WTC11 (cell line): ENCODE data around the gene DDIT4. TPM values are rescaled to one million over a fixed set of nuclear protein-coding genes. Genes with fewer than 3 reads are reported as not detected.

Experiments used
- ATAC-seq: fragments of 200-7000 bp; cut with Tn5 transposase; 2 replicates; pipeline ENCODE4 v1.10.0; 2021; ENCODE audit warnings: mild to moderate bottlenecking, moderate library complexity
- CTCF ChIA-PET: fragments of 300-600 bp; sonication (Branson Sonifier 250); formaldehyde crosslinking; loops from one replicate; lab custom pipeline; 2021; ENCODE audit warnings: antibody characterized with exemption; lab: Charles Lee
- POLR2A ChIA-PET: fragments of 350-600 bp; sonication (Branson Sonifier 250); formaldehyde crosslinking; loops from one replicate; lab custom pipeline; 2021; ENCODE audit warnings: antibody characterized with exemption; lab: Charles Lee
- DNase-seq: peaks from one replicate; pipeline ENCODE4 v3.0.0; 2021; ENCODE audit warnings: low spot score
- H3K27ac Mint-ChIP-seq: 2 replicates; pipeline ENCODE4 v1.8.0; 2021; ENCODE audit warnings: mixed read lengths
- H3K27me3 Mint-ChIP-seq: 2 replicates; pipeline ENCODE4 v1.8.0; 2021; ENCODE audit warnings: low read depth, mild to moderate bottlenecking, moderate library complexity, mixed read lengths
- H3K36me3 Mint-ChIP-seq: 2 replicates; pipeline ENCODE4 v1.8.0; 2021; ENCODE audit warnings: mixed read lengths
- H3K4me1 Mint-ChIP-seq: 2 replicates; pipeline ENCODE4 v1.8.0; 2022; ENCODE audit warnings: mixed read lengths
- H3K4me3 Mint-ChIP-seq: 2 replicates; pipeline ENCODE4 v1.8.0; 2021; ENCODE audit warnings: mild to moderate bottlenecking, moderate library complexity, mixed read lengths
- H3K9me3 Mint-ChIP-seq: 2 replicates; pipeline ENCODE4 v1.8.0; 2021; ENCODE audit warnings: mixed read lengths
- CBFB ChIP-seq: sonication (generic); formaldehyde crosslinking; IDR thresholded peaks from 2 replicates; pipeline ENCODE4 v1.8.1; 2022; ENCODE audit warnings: mild to moderate bottlenecking, low read depth, missing genetic modification reagents
- CREM ChIP-seq: sonication (generic); formaldehyde crosslinking; IDR thresholded peaks from 2 replicates; pipeline ENCODE4 v1.8.1; 2022; ENCODE audit warnings: mild to moderate bottlenecking, missing genetic modification reagents, moderate library complexity
- EMX1 ChIP-seq: fragments of 250-450 bp; sonication (Bioruptor Pico); IDR thresholded peaks from 2 replicates; pipeline ENCODE4 v1.8.0; 2021; ENCODE audit warnings: mild to moderate bottlenecking
- ESRRA ChIP-seq: sonication (generic); formaldehyde crosslinking; IDR thresholded peaks from 2 replicates; pipeline ENCODE4 v1.8.1; 2022; ENCODE audit warnings: mild to moderate bottlenecking, missing genetic modification reagents, borderline replicate concordance
- FOXK1 ChIP-seq: sonication (generic); formaldehyde crosslinking; IDR thresholded peaks from 2 replicates; pipeline ENCODE4 v1.8.0; 2022; ENCODE audit warnings: mild to moderate bottlenecking, moderate library complexity, missing genetic modification reagents
- FOXP1 ChIP-seq: sonication (generic); formaldehyde crosslinking; IDR thresholded peaks from 2 replicates; pipeline ENCODE4 v1.8.0; 2022; ENCODE audit warnings: missing genetic modification reagents, mild to moderate bottlenecking, moderate library complexity, borderline replicate concordance
- JUN ChIP-seq: sonication (generic); formaldehyde crosslinking; IDR thresholded peaks from 2 replicates; pipeline ENCODE4 v1.8.0; 2023; ENCODE audit warnings: mild to moderate bottlenecking, missing genetic modification reagents
- KAT7 ChIP-seq: sonication (generic); formaldehyde crosslinking; IDR thresholded peaks from 2 replicates; pipeline ENCODE4 v1.8.1; 2023; ENCODE audit warnings: missing genetic modification reagents, mild to moderate bottlenecking, borderline replicate concordance
- MYBL2 ChIP-seq: sonication (generic); formaldehyde crosslinking; IDR thresholded peaks from 2 replicates; pipeline ENCODE4 v1.8.1; 2023; ENCODE audit warnings: mild to moderate bottlenecking, moderate library complexity, missing genetic modification reagents
- OVOL2 ChIP-seq: fragments of 250-450 bp; sonication (Bioruptor Pico); IDR thresholded peaks from 2 replicates; pipeline ENCODE4 v1.9.0; 2021; ENCODE audit warnings: mild to moderate bottlenecking, borderline replicate concordance
- SP1 ChIP-seq: sonication (generic); formaldehyde crosslinking; conservative IDR thresholded peaks from 2 replicates; pipeline ENCODE4 v1.8.1; 2022; ENCODE audit warnings: missing genetic modification reagents
- ZNF263 ChIP-seq: sonication (generic); formaldehyde crosslinking; IDR thresholded peaks from 2 replicates; pipeline ENCODE4 v1.8.1; 2022; ENCODE audit warnings: low read depth, mild to moderate bottlenecking, moderate library complexity, missing genetic modification reagents
- total RNA-seq: library from RNA; stranded (reverse); gene quantifications from 3 replicates; pipeline ENCODE4 v1.2.3, GENCODE V29; 2021
- TF ChIP-seq, protein P1 (sequence below): fragments of 250-450 bp; sonication (Bioruptor Pico); IDR thresholded peaks from 2 replicates; pipeline ENCODE4 v1.9.0; 2021; ENCODE audit warnings: mild to moderate bottlenecking, borderline replicate concordance
- TF ChIP-seq, protein P2 (sequence below): sonication (generic); formaldehyde crosslinking; IDR thresholded peaks from 2 replicates; pipeline ENCODE4 v1.8.0; 2022; ENCODE audit warnings: mild to moderate bottlenecking, missing genetic modification reagents
- TF ChIP-seq, protein P3 (sequence below): sonication (generic); formaldehyde crosslinking; IDR thresholded peaks from 2 replicates; pipeline ENCODE4 v1.8.1; 2022; ENCODE audit warnings: mild to moderate bottlenecking, moderate library complexity, missing genetic modification reagents
- TF ChIP-seq, protein P4 (sequence below): sonication (generic); formaldehyde crosslinking; IDR thresholded peaks from 2 replicates; pipeline ENCODE4 v1.8.0; 2023; ENCODE audit warnings: missing genetic modification reagents, mild to moderate bottlenecking, borderline replicate concordance
- TF ChIP-seq, protein P5 (sequence below): sonication (generic); formaldehyde crosslinking; IDR thresholded peaks from 2 replicates; pipeline ENCODE4 v1.8.0; 2022; ENCODE audit warnings: mild to moderate bottlenecking, missing genetic modification reagents

DDIT4 gene
- total RNA-seq, 1 experiment from 2014 or later, result 118 TPM

DNA sequence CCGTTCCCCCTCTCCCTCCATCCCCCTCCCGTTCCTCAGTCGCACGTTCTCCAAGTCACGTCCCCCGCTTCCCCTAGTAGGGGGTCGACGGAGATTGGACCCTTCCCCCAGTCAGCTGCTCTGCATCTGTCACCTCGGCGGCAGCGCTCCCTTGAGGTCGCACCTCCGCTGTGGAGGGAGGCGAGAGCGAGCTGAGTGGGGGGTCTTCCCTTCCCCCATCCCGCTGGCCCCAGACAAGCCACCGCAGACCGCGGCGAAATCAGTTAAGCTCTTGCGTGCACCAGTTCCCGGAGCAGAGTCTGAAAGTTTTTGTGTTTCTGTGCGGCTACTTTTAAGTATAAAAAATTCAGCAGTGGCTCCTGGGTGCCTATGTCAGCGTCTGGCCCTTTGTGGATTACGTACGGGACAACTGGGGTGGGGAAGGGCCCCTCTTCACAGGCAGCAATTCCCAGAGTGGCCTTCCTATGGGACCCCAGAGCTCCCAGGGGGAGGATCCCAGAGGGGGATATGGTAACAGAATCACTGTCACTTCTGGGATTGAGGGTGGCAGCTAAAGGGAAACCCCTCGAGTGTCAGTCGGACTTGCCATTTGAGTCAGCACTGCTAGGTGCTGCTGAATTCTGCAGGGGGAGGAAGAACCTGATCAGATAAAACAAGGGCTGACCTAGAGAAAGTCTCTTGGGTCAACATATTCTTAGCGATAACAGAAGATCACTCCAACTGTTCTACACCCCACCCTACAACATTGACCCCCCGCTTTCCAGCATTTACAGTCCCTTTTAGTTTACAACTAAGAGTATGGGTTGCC lies 12.5 kb upstream of the DDIT4 start (continued):
- TF ChIP-seq, protein P1, sequence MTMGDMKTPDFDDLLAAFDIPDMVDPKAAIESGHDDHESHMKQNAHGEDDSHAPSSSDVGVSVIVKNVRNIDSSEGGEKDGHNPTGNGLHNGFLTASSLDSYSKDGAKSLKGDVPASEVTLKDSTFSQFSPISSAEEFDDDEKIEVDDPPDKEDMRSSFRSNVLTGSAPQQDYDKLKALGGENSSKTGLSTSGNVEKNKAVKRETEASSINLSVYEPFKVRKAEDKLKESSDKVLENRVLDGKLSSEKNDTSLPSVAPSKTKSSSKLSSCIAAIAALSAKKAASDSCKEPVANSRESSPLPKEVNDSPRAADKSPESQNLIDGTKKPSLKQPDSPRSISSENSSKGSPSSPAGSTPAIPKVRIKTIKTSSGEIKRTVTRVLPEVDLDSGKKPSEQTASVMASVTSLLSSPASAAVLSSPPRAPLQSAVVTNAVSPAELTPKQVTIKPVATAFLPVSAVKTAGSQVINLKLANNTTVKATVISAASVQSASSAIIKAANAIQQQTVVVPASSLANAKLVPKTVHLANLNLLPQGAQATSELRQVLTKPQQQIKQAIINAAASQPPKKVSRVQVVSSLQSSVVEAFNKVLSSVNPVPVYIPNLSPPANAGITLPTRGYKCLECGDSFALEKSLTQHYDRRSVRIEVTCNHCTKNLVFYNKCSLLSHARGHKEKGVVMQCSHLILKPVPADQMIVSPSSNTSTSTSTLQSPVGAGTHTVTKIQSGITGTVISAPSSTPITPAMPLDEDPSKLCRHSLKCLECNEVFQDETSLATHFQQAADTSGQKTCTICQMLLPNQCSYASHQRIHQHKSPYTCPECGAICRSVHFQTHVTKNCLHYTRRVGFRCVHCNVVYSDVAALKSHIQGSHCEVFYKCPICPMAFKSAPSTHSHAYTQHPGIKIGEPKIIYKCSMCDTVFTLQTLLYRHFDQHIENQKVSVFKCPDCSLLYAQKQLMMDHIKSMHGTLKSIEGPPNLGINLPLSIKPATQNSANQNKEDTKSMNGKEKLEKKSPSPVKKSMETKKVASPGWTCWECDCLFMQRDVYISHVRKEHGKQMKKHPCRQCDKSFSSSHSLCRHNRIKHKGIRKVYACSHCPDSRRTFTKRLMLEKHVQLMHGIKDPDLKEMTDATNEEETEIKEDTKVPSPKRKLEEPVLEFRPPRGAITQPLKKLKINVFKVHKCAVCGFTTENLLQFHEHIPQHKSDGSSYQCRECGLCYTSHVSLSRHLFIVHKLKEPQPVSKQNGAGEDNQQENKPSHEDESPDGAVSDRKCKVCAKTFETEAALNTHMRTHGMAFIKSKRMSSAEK (CRISPR knock-in tag), result no peak
- TF ChIP-seq, protein P2, sequence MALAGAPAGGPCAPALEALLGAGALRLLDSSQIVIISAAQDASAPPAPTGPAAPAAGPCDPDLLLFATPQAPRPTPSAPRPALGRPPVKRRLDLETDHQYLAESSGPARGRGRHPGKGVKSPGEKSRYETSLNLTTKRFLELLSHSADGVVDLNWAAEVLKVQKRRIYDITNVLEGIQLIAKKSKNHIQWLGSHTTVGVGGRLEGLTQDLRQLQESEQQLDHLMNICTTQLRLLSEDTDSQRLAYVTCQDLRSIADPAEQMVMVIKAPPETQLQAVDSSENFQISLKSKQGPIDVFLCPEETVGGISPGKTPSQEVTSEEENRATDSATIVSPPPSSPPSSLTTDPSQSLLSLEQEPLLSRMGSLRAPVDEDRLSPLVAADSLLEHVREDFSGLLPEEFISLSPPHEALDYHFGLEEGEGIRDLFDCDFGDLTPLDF (CRISPR knock-in tag), result 0 out of 2 replicates have a peak, but pooled peaks have one; percentile 56
- TF ChIP-seq, protein P3, sequence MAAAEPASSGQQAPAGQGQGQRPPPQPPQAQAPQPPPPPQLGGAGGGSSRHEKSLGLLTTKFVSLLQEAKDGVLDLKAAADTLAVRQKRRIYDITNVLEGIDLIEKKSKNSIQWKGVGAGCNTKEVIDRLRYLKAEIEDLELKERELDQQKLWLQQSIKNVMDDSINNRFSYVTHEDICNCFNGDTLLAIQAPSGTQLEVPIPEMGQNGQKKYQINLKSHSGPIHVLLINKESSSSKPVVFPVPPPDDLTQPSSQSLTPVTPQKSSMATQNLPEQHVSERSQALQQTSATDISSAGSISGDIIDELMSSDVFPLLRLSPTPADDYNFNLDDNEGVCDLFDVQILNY (CRISPR knock-in tag), result 0 out of 2 replicates have a peak, but pooled peaks have one; percentile 18
- peak; percentile 90 for TF ChIP-seq SP1 (CRISPR knock-in tag)

DNA sequence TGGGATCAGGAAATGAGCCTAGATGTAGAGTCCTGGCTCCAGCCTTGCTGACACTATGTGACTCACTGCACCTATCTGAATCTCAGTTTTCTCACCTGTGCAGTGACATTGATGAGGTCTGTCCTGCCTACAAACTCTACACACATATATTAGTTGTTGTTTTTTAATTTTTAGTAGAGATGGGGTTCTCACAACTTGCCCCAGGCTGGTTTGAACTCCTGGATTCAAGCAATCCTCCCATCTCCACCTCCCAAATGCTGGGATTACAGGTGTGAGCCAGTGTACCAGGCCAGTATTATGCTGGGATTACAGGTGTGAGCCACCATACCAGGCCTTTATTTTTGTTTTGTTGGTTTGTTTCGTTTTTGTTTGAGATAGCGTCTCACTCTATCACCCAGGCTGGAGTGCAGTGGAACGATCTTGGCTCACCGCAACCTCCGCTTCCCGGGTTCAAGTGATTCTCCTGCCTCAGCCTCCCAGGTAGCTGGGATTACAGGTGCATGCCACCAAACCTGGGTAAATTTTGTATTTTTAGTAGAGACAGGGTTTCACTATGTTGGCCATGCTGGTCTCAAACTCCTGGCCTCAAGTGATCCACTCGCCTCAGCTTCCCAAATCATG lies 11.8 kb upstream of the DDIT4 start:
- peaks cover 66% of the 10 kb centered on the region for H3K4me1 Mint-ChIP-seq
- peak overlapping the region; percentile 64 for H3K4me3 Mint-ChIP-seq
- H3K9me3 Mint-ChIP-seq, result no peaks in the 10 kb centered on the region
- CTCF ChIA-PET, result interaction anchor here (0.6 to 6.1 kb wide), 6 partner anchors 12 to 192 kb away, joined by 3 to 75 read pairs (median 12); partner anchors contain the start of gene DDIT4
- H3K36me3 Mint-ChIP-seq, result no peaks in the 10 kb centered on the region
- H3K27ac Mint-ChIP-seq, result peak overlapping the region; percentile 95
- no peak for DNase-seq
- POLR2A ChIA-PET, result interaction anchor here (0.8 to 3.9 kb wide), 4 partner anchors 12 to 61 kb away, joined by 3 to 182 read pairs (median 4); partner anchors contain the start of gene DDIT4
- no peaks in the 10 kb centered on the region; the same call in 1 of the 2 replicates for H3K27me3 Mint-ChIP-seq
- no peak for ATAC-seq
- TF ChIP-seq EMX1 (CRISPR knock-in tag) (no peak), FOXP1 (no peak), CBFB (CRISPR knock-in tag) (no peak), CREM (CRISPR knock-in tag) (no peak), JUN (CRISPR knock-in tag) (no peak), KAT7 (no peak), ESRRA (CRISPR knock-in tag) (no peak), OVOL2 (CRISPR knock-in tag) (no peak), MYBL2 (CRISPR knock-in tag) (no peak), ZNF263 (CRISPR knock-in tag) (no peak), FOXK1 (no peak)
- TF ChIP-seq, protein P4, sequence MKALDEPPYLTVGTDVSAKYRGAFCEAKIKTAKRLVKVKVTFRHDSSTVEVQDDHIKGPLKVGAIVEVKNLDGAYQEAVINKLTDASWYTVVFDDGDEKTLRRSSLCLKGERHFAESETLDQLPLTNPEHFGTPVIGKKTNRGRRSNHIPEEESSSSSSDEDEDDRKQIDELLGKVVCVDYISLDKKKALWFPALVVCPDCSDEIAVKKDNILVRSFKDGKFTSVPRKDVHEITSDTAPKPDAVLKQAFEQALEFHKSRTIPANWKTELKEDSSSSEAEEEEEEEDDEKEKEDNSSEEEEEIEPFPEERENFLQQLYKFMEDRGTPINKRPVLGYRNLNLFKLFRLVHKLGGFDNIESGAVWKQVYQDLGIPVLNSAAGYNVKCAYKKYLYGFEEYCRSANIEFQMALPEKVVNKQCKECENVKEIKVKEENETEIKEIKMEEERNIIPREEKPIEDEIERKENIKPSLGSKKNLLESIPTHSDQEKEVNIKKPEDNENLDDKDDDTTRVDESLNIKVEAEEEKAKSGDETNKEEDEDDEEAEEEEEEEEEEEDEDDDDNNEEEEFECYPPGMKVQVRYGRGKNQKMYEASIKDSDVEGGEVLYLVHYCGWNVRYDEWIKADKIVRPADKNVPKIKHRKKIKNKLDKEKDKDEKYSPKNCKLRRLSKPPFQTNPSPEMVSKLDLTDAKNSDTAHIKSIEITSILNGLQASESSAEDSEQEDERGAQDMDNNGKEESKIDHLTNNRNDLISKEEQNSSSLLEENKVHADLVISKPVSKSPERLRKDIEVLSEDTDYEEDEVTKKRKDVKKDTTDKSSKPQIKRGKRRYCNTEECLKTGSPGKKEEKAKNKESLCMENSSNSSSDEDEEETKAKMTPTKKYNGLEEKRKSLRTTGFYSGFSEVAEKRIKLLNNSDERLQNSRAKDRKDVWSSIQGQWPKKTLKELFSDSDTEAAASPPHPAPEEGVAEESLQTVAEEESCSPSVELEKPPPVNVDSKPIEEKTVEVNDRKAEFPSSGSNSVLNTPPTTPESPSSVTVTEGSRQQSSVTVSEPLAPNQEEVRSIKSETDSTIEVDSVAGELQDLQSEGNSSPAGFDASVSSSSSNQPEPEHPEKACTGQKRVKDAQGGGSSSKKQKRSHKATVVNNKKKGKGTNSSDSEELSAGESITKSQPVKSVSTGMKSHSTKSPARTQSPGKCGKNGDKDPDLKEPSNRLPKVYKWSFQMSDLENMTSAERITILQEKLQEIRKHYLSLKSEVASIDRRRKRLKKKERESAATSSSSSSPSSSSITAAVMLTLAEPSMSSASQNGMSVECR, result no peak
- TF ChIP-seq, protein P2 (CRISPR knock-in tag), result no peak
- TF ChIP-seq, protein P5, sequence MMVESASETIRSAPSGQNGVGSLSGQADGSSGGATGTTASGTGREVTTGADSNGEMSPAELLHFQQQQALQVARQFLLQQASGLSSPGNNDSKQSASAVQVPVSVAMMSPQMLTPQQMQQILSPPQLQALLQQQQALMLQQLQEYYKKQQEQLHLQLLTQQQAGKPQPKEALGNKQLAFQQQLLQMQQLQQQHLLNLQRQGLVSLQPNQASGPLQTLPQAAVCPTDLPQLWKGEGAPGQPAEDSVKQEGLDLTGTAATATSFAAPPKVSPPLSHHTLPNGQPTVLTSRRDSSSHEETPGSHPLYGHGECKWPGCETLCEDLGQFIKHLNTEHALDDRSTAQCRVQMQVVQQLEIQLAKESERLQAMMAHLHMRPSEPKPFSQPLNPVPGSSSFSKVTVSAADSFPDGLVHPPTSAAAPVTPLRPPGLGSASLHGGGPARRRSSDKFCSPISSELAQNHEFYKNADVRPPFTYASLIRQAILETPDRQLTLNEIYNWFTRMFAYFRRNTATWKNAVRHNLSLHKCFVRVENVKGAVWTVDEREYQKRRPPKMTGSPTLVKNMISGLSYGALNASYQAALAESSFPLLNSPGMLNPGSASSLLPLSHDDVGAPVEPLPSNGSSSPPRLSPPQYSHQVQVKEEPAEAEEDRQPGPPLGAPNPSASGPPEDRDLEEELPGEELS (CRISPR knock-in tag), result no peak
